GM19025 (cell line): ENCODE data around the gene DNMT3A.

Source experiments
- ATAC-seq: cut with Tn5 transposase; IDR thresholded peaks from one replicate; pipeline ENCODE4 v1.9.1; 2021; ENCODE audit warnings: mild to moderate bottlenecking, low read depth, moderate library complexity; ENCODE audit not compliant: unreplicated experiment

DNMT3A gene

DNA sequence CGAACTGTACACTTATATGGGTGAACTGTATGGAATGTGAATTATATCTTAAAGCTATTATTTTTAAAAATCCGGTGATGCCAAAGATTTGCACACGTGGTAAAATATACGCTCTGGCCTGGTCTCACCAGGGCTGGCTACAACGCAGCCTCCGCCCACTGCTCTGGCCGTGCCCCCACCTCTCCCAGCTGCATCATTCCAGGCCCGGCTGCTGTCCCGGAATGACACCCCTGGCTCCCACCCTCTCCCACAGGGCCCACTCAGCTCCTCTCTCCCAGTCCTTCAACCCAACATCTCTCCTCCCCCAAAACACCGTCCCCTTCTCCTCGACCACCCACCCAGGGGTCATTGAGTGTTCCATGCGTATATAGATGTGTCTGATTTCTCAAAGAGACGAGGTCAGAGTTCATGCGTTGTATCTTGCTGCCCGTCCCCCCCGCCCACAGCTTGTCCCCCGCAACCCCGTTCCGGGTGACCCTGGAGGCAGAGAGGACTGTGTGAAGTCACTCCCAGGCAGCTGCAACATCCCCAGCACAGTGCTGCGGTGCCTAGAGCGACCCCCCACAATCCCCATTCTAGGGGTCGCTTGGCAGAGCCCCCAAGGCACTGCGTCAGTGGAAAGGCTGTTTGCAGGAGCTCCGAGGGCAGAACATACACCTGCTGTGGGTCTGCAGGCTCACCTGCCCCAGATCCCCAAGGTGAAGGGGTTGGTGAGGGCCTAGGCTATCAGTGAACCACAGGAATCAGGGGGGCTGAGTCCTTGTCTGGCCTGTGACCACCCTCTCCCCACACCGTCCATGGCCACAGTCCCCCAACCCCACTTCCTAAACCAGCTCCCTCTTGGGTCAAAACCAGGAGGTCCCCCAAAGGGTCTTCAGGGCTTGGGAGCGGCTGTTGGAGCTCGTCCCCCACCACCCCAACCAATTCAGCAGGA lies 13.3 kb downstream of the DNMT3A start:
- ATAC-seq, result no peak

DNA sequence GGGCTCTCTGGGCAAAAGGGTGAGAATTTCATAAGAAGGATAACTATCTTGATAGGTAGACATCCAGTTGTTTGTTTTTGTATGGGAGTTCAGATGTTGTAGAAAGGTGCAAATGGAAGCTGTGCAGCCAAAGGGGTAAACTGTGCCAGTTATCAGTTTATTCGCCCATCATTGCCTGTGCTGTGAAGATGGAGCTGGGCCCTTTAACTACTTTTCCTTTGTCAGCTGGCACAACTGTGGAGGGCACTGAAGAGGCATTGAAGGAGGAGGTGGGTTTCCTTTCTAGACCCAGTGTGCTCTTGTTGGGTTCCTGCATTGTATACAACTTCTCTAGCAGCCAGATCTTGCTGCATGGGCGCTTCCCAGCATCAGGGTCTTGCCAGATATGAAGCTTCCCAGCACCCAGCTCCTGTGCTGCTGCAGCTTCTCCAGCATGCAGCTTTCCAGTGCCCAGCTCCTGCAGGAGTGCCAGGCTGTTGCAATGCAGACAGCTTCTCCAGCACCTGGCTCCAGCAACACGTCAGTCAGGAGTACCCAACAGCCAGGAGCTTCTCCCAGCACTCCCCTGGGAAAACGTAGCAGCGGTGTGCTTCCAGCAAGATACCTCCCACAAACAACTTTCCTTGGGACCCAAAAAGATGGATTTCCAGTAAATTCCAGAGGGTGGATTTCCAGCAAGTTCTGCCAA lies 15.3 kb downstream of the DNMT3A start:
- no peak for ATAC-seq

DNA sequence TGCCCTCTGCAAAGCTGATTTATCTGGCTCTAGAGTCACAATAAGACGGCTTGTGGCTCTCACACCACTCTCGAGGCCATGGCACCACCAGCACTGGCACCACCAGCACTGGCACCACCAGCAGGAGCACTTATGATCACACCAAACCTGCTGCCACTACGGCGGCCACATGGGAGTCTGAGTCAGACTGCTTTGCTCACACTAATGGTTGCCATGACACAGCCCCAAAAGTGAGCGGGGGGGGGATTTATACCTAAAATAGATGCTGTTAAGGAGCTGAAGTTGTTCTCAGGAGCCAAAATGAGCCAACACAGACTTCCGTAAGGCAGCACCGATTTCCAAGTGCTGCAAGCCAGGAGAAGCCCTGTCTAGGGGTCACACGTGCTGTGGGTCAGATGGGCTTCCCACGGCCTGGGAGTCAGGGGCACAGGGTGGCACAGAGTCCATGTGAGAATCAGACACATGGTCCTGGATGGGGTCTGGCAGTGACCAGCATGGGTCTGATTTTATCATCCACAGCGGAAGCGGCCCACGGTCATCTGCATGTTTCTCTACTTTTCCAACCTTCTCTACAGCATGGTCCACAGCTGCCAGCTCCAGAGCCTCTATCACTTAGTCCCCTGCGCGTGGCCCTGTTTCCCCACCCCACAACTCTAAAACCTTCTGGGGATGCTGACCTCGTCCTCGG lies 16.7 kb downstream of the DNMT3A start:
- no peak for ATAC-seq

DNA sequence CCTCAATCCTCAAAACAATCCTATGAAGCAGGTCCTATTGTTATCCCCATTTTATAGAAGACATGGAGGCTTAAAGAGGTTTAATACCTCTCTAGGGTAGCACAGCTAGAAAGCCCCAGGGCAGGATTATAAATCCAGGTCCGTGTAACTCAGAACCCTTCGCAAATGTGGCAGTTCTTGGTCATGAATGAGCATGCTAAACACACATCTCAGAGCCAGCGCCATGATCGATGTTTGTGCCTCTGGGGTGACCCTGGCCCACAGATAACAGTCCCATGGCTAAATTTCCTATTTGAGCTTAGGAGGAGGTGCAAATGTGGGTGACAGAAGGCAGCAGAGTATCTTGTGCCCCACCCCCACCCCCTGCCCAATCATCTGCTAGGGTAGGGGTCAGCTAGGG lies 17.5 kb downstream of the DNMT3A start:
- ATAC-seq, result no peak

DNA sequence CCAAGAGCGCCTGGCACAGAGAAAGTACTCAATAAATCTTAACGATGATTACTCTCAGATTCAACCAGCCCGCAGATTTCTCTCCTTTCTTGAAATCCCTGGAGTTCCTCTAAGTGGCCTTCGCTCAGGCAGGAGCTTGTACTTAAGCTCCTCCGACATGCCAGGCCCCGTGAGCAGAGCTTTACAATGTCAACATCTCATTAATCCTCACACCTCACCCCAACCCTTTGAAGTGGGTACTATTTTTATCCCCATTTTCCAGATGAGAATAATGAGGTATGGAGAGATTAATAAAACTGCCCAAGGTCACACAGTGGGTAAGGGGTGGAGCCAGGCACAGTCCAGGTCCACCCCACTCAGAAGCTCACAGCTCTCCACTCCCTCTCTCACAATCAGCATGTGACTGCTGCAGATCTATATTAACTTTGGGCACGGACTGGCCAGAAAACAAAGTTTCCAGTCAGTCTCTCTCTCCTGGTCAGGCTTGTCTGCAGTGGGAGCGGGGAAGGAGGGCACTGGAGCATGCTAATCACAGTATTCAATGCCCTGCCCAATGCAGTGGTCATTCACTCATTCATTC lies 18.0 kb downstream of the DNMT3A start:
- ATAC-seq, result no peak

DNA sequence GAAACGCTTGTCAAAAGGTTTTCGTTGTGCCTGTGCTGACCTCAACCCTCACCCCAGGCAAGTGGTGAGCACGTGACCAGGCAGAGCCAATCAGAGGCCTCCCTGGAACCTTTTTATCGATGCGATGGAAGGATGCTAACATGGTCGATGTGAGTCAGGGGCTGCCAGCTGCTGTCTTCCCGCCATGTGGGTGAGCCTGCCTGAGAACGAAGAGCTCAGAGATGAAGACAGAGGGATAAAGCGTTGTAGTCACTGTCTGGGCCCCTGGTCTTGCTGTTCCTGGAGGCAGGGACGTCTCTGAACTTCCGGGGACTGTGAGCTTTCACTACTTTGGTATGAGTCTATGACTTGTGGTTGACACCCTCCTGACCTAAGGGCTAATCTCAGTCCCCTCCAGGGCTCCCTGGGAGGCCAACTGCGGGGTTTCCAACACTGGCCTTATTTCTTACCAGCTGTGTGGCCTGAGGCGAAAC lies 18.6 kb downstream of the DNMT3A start:
- no peak for ATAC-seq

DNA sequence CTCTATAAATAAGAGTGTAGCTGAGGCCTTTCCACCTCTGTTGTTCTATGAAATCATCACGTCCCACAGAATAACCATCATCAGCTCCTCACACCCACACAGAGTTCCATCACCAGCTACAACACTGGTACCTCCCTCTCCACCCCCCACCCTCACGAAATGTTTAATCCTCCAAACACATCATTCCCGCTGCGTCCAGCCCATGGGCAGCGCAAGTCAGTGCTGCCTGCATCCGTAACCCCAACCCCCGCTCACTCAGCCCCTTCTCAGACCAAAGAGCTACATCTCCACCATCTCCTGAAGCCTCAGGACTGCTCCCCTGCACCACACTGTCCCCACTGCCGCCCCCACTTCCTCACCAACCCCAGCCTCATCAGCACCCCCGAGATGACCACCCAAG lies 19.4 kb downstream of the DNMT3A start:
- ATAC-seq, result no peak

DNA sequence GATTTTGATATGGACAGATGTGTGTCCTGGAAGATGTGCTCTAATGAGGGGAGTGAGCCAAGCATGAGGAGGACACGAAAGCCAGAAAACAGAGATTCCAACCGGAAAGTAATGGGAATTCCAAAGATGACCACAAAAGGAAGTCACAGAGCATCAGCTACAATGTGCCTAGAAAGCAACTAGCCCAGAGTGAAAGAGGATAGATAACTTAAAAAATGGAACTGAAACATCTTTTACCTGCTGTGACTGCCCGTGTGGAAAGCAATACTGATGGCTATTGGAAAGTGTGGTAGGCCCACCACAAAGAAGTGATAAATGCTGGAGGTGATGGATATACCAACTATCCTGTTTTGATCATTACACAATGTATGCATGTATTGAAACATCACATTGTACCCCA lies 21.6 kb downstream of the DNMT3A start:
- ATAC-seq, result no peak

DNA sequence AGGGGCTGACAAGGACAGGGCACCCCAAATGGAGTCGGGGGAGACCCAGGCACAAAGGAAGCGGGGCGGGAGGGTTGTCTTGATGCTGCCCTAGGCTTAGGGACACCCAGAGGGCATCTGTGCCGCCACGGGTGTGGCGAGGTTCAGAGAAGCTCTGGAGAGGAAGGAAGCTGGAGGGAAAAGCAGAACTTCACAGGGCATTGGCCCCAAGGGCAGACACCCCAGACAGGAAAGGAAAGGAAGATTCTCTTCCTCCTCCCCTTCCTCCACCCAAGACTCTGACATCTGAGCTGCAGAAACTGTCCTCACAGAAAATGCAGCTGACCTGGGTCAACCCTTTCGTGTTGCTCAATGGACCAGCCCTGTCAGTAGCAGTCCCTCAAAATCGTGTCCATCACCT lies 25.6 kb downstream of the DNMT3A start:
- ATAC-seq, result no peak

DNA sequence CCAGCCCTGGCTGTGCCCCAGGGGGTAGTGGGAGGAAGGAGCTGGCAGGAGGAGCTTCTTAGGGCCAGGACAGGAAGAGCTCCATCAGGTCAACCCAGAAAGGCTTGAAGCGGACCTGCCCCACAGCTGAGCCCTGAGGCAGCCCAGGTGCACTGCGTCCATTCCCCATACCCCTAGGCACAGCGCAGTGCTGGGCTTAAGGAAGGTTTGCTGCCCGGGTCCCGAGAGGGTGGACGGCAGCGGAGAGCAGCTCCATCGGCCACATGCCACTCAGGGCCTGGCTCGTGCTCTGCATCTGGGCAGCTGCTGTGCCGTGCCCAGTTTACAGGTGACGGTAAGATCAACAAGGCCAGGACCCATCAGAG lies 26.4 kb downstream of the DNMT3A start:
- ATAC-seq, result no peak

DNA sequence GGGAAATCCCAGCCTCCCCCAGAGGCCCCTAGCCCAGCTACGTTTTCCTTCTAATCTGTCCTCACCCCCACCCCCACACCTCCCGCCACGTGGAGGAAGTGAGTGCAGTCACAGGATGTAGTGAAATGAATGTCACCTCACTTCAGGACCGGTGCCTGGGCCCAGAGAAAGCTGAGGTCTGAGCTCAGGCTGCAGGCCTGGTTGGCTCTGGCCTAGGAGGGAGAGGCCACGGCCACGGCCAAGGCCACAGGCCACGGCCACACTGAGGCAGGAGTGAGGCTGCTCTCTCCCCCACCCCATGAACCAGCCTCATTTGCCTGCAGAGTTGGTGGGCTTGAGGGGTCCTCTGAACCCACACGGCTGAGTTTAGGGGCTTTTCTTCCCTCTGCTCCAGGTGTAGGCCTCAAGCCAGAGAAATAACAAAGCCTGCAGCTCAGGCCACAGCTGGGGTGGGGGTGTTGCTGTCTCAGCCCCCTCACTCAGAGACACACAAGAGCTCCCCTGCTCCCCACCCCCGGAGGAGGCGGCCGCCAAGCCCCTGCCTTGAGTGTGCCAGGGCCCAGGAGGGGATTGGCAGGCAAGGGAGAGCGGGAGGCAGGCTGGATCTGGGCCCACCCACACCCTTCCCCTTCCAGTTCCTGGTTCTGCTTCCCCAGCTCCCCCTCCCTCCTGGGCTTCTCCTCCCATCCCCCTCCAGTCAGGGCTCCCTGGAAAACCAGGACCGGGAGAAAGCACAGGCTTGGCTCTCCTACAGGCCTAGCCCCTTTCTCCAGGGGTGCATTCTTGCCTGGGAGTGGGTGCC lies 27.0 kb downstream of the DNMT3A start:
- ATAC-seq, result peak; percentile 72

DNA sequence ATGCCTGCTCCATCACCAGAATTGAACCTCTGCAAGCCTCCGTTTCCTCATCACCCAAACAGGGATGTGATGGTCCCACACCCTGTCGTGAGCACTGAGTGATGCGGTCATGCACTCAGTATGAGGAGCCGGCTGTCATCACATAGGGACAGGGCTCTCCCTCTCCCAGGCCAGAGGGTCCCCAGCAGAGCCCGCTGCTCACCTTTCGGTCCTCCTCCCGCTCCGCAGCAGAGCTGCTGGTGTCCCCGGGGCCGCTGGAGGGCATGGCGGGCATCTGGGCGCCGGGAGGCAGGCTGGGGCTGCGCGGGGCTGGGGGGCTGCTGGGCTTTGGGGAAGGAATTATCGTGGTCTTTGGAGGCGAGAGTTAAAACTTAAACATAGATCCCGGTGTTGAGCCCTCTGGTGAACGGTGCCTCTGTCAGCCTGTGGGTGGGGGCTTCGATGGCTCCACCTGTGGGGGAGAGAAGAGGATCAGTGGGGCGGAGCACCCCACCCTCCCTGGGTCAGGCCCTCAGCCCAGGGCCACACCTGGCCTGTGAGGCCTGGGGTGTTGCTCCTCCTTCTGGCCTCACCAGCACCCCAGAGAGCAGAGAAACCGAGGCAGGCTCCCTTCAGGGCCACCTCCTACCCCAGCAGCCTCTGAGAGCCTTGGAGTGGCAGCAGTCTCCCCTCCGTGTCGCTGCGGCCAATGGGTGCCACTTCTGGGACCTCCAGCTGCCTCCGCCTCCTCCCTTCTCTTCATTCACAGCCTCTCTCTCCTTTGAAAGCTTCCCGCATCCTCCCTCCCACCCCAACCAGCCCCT lies 27.8 kb downstream of the DNMT3A start:
- peak; percentile 3 for ATAC-seq

DNA sequence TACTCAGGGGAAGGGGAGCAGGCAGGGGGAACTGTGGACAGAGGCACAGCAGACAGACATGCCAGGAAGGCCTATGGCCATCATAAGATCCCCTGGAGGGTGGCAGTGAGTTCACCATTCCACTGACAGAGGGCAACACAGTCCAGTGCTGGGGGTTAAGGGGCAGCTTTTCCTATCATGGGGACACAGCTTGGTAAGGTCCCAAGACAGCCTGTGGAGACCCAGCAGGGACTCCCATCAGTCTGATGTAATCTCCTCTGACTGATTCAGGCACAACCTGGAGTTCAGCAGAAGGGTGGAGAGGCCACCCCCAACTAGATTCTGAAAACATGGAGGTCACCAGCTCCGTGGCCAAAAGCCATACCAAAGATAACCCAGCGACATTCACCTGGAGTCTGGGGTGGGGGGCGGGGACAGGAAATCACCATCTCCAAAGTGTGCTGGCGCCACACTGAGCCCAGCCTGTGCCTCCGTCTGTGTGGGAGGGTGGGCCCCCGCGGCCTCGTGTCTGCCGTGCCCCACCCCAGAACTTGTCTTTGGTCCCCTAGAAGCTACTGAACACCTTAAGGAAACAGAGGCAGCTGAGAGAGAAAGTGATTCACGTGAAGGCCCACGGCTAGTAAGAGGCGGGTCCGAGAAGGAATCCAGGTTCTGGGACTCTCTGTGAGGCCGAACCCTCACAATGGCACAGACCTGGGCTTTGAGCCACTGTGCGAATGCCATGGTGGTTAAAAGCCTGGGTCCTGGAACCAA lies 28.6 kb downstream of the DNMT3A start:
- no peak for ATAC-seq

DNA sequence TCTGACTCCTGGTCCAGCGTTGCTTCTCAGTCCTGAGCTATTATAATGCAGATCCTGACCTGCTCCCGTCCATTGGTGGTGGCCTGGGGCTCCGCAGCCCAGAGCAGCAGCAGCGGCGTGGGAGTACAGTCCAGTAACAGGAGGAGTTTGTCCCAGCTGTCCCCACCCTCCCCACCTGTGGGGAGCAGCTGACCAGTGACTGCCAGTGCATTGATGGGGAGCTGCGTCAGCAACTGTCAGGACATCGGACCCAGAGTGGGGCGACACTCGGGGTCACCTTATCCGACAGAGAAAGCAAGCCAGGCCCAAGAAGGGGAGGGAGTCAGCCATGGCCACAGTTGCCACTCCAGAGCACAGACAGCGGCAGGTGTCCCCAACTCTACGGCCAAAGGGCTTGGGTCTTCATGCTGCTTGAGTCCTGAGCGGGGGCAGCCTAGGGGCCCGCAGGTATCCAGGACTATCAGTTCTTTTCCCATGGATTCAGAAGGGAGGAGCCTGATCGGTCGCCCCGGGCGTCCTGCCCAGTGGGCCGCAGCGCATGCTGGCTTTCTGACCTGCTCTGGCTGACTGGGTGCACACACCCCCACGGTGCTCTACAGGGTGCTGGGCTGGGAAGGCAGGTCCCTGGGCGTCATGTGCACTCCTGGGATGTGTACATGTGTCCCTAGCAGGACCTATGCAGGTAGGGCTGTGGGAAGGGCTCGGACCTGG lies 29.7 kb downstream of the DNMT3A start:
- ATAC-seq, result no peak

DNA sequence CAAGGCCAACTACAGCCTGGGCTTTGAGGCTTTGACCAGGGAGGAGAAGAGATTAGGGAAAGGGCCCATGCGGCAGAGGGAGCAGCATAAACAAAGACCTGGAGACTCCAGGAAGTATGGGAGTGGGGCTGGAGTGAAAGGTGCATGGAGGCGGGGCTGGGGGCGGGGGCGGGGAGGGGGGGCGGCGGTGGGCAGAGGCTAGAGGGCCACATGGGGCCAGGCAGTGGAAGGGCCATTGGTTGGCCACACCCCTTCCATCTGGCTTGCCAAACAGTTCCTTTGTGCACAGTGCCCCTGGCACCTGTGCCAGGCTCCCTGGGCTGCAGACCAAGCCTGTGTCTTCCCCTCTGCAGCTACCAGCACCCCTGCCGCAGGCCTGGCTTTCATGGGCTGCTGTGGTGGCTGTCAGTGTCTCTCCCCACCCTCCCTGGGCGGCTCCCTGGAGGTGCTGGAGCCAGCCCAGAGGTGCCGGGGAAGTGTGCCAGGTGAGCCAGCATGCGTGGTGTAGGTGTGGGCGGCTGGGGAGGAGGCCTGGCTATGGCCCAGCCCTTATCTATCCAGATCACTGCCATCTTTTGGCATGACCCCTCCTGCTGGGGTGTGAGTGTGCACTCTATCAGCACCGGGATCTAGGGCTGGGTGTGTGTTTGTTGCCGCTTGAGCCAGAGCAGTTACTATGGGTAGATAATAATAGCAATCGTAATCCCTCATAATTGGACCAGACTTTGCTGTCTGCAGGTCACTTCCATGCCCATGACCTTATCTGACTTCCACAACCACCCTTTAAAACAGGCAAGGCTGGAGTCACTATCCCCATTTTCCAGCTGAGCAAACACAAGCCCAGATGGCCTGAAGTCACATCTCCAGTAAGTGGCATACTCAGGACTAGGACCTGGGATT lies 30.5 kb downstream of the DNMT3A start:
- ATAC-seq, result no peak

DNA sequence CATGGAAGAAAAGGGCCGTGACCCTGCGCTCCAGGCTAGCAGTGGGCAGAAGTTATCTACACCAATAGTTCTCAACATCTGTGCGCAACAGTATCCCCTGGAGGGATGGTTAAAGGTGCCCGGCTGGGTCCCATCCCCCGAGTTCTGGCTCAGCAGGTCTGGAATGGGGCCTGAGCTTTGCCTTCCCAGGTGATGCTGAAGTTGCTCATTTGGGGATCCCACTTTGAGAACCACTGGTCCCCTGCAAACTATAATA lies 31.1 kb downstream of the DNMT3A start:
- ATAC-seq, result no peak

DNA sequence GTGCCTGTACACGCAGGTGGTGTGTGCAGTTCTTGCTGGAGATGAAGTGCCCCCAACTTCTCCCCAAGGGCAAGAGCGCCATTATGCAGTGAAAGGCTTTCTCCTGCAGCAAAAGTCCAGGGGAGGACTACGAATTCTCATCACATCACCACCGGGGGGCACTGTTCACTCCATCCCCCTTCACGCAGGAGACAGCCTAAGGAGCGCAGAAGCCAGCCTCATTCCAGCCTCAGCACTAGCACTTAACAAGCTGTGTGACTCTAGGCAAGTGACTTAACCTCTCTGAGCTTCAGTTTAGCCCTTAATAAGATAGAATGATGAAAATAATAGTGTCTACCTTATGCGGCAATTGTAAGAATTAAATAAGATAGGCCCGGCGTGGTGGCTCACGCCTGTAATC lies 32.3 kb downstream of the DNMT3A start:
- ATAC-seq, result no peak
